OCI-LY7 (cell line): ENCODE measurements around the gene COL11A2.

Source experiments
- CTCF ChIP-seq: fragments of 200-600 bp; sonication (generic); conservative IDR thresholded peaks from 2 replicates; pipeline ENCODE4 v1.5.1; 2014; ENCODE audit warnings: mild to moderate bottlenecking, antibody characterized with exemption, low read length, moderate library complexity, mixed read lengths
- EZH2phosphoT487 ChIP-seq: fragments of 200-600 bp; sonication (generic); IDR thresholded peaks from 2 replicates; pipeline ENCODE4 v1.6.1; 2018; ENCODE audit warnings: low read depth, borderline replicate concordance, mild to moderate bottlenecking, mixed run types, antibody characterized with exemption, low read length, moderate library complexity, mixed read lengths

- no peak for TF ChIP-seq EZH2phosphoT487
- TF ChIP-seq CTCF: no peak
Observed at GRCh38 chr6:33199687-33200218, 7.5 kb upstream of the COL11A2 start.
